HG02610 (cell line): ENCODE measurements around the gene DNMBP.
"Not testable (repeated sequence)": the region's sequence is repeated elsewhere in the genome, so short reads cannot be mapped to it uniquely, and the experiment has no call there.

ENCODE experiments used
- ATAC-seq: cut with Tn5 transposase; IDR thresholded peaks from one replicate; pipeline ENCODE4 v1.9.1; 2021; ENCODE audit warnings: mild to moderate bottlenecking, moderate library complexity; ENCODE audit not compliant: unreplicated experiment

Gene DNMBP

GRCh38 chr10:99870123-99870730 lies 139.5 kb downstream of the DNMBP start:
- peak; percentile 46 for ATAC-seq

DNA sequence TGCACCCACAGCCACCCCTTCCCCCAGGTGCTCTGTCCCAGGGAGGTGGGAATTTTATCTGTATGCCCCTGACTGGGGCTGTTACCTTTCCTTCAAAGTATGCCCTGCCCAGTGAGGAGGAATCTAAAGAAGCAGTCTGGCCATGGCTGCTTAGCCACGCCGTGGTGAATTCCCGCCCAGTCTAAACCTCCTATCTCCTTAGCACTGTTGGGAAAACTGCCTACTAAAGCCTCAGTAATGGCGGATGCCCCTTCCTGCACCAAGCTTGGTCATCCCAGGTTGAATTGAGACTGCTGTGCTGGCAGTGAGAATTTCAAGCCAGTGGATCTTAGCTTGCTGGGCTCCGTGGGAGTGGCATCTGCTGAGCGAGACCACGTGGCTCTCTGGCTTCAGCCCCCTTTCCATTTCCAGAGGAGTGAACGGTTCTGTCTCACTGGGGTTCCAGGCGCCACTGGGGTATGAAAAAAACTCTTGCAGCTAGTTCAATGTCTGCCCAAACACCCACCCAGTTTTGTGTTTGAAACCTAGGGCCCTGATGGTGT lies 140.1 kb downstream of the DNMBP start:
- ATAC-seq, result no peak

GRCh38 chr10:99867250-99867649 lies 142.5 kb downstream of the DNMBP start:
- ATAC-seq, result not testable (repeated sequence)

GRCh38 chr10:99863535-99864240 lies 146.1 kb downstream of the DNMBP start:
- not testable (repeated sequence) for ATAC-seq

- ATAC-seq, result no peak
These were observed 149.3 kb downstream of the DNMBP start for GRCh38 chr10:99860466-99860865.

DNA sequence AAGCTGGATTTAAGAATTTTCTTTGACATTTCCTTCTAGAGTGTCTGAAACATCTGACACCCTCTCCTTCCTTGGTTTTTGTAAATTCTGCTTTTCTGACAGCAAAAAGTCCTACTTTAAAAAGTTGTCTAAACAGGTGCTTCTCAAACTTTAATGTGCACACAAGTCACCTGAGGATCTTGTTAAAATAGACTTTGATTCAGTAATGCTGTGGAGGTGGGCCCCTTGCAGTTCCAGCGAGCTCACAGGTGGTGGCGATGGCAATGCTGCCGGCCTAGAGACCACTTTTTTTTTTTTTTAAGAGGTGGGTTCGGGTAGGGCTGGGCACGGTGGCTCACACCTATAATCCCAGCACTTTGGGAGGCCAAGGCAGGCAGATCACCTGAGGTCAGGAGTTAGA lies 150.2 kb downstream of the DNMBP start:
- no peak for ATAC-seq

- ATAC-seq, result no peak
These were observed 150.9 kb downstream of the DNMBP start for GRCh38 chr10:99858849-99859248.

- no peak for ATAC-seq
These were observed 154.2 kb downstream of the DNMBP start for GRCh38 chr10:99855479-99856071.

GRCh38 chr10:99854860-99855259 lies 154.9 kb downstream of the DNMBP start:
- ATAC-seq, result no peak

GRCh38 chr10:99853655-99854054 lies 156.1 kb downstream of the DNMBP start:
- no peak for ATAC-seq

DNA sequence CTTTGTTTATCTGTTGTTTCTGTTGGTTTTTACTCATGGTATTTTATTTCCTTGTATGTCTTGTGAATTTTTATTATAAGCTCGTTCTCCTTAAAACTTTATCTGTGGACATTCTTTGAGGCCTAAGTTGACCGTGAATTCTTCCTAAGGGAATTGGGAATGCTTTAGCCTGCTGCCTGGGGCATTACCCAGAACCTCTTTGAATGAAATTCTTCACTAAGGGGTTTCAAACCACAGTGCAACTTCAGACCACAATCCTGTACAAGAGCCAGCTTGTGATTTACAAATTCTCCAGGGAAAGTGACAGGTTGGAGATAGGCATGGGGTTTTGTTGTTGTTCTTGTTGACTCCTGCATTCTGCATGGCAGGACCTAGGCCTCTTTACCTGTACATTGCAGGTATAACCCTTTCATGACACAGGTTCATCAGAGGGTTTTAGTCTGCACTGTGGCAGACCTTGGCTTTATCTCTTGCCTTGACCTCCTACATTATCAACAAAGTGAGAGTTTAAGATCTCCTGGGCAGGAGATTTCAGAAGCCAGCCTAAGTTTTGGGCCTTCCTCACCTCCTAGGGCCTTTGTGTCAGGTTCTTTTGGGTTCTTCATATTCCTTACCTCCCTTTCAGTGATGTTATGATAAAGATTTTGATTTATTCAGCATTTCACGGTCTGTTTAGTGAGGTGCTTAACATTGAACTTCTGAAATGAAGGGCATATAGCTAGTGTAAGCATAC lies 157.1 kb downstream of the DNMBP start:
- ATAC-seq, result no peak

DNA sequence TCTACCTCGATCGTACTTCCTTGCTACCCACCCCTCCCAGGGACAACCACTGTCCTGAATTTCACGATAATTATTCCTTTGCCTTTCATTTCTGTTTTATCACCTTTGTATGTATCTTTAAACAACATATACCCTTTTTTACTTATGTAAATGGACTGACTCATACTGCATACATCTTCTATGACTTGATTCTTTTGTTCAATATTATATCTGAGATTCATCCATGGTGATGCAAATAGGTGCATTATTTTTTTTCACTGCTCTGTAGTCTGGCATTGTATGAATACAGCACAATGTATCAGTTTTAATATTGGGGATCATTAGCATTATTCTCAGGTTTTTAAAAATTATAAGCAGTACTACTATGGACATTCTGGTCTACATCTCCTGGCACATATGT lies 157.9 kb downstream of the DNMBP start:
- ATAC-seq, result no peak

DNA sequence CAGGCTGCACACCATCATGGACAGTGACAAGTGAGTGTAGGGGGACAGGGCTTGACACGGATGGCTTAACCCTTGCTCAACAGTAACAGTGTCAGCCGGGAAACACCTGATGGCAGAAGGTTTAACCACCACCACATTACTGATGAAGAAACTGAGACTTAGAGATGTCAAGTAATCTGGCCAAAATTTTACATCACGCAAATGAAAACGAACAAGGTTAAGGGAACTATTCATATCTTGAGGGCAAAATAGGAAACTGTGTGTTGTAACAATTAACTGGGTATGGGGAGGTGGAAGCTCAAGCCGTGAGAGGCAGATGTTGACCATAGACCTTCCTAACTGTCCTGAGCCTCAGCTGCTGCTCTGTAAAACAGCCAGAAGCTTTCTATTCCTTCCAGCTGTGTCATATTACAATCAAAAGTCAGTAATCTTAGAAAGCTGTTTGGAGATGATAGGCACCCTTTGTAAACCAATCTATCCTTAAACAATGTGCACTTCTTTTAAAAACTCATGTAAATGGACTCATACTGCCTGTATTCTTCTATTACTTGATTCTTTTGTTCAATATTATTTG lies 158.9 kb downstream of the DNMBP start:
- no peak for ATAC-seq

DNA sequence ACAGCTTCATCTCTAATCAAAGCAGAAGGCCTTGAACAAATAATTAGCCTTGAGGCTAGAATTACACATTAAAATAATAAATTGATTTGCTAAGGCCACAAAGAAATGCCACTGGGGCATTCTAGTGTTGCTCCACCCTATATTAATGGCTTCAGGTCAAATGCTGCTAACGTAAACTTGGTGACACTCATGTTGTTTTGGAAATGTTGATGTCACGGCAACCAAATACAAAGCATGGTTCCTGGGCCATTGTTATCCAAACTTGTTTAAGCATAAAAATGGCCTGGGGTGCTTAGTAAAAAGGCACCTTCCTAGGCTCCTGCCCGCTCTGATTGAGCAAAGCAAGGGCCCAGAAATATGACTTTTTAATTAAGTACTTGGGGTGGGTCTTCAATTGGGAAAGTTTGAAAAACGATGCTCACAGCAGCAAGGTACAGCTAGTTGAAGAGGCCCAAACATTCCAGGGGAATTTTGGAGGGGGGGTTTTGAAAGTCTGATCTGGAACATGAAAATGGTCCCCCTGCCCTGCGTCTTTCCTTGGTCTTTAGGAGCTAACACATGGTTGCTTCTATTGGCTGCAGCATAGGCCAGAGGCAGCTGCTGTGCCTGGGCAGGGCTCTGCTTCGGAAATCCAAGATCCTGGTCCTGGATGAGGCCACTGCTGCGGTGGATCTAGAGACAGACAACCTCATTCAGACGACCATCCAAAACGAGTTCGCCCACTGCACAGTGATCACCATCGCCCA lies 159.6 kb downstream of the DNMBP start:
- no peak for ATAC-seq

GRCh38 chr10:99849536-99849935 lies 160.2 kb downstream of the DNMBP start:
- no peak for ATAC-seq

DNA sequence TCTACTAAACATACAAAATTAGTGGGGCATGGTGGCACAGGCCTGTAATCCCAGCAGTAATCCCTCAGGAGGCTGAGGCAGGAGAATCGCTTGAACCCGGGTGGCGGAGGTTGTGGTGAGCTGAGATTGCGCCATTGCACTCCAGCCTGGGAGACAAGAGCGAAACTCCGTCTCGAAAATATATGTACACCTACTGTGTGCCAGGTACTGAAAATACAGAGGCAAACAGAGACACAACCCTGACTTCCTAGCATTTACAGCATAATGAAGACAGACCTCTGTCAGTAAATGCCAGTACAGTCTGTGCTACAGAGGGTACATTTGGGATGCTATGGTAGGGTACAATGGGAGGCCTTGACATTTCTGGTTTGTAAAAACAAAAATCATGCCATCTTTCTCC lies 160.7 kb downstream of the DNMBP start:
- ATAC-seq, result no peak

DNA sequence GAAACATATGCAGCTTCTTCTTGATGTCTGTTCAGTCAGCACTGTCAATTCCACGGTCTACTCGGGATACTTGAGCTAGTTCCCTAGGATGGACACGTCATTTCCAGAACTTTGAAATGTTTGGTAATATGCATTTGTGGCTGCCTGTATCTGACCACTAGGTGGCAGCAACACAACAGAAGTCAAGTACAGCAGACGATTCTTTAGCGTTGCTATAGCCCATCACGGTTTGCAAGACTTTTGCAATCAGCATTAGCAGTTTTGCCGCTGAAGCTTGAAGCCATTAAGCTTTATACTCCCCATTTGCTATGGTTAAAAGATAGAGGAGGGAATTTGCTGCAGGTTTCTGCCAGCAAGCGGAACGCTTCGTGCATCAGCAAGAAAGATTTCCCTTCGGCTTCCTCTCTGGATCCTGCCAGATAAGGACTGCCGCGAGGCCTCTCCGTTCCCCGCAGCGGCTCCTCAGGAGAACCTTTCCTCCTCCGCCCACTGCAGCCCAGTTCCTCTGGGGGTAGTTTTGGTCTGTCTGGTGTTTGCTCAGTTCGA lies 163.8 kb downstream of the DNMBP start:
- ATAC-seq, result no peak

DNA sequence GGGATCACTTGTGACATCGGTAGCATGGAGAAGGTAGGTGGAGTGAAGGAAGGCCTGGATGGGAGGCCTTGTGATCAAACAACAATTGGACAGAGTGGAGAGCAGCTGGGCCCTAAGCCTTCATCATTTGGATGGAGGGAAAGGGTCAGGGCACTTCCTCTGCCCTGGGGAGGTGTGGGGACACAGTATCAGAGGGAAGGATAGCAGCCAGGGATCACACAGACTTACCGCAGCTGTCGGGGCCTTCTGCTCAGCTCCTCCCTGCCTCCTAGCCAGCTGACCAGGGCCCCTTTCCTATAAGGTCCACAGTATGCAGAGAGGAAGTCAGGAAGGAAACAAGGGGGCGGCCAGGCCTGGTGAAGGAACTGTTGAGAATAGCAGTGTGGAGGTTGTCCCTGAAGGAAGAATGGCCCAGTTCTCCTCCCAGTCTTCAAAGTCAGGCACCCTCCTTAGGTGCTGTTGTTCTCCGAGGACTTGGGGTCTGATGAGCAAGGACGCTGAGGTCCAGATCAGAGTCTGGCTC lies 165.3 kb downstream of the DNMBP start:
- ATAC-seq, result no peak

DNA sequence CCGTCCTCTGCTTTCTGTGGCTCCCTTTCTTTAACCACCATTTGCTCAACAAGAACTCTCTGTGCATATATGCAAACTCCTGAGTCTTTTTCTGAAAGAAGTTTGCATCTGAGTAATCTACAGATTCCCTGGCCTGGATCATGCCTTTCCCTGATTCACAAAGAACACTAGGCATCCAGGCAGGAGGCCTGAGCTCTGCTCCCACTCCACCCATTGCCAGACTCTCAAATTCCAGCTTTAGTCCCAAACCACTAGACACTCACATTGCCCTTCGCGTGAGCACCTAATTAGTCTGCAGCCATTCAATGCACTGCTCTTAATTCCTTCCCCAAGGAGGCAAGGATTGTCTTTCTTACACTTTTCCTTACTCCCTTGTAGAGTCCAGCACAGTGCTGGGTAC lies 166.4 kb downstream of the DNMBP start:
- no peak for ATAC-seq

- no peak for ATAC-seq
These were observed 168.0 kb downstream of the DNMBP start for GRCh38 chr10:99841746-99842145.
